GM12873 (cell line): Measurements from ENCODE around the gene PAIP2.

Experiments used
- TF ChIP-seq, protein P1 (sequence below): IDR thresholded peaks from 2 replicates; pipeline ENCODE4 v1.5.1; 2012; ENCODE audit warnings: low read depth, mild to moderate bottlenecking, moderate library complexity, low read length, control low read depth; ENCODE audit not compliant: insufficient read depth; ENCODE audit errors: missing control alignments

Gene PAIP2

GRCh38 chr5:139341187-139341688 is 416 bp upstream of the PAIP2 start:
- TF ChIP-seq, protein P1, sequence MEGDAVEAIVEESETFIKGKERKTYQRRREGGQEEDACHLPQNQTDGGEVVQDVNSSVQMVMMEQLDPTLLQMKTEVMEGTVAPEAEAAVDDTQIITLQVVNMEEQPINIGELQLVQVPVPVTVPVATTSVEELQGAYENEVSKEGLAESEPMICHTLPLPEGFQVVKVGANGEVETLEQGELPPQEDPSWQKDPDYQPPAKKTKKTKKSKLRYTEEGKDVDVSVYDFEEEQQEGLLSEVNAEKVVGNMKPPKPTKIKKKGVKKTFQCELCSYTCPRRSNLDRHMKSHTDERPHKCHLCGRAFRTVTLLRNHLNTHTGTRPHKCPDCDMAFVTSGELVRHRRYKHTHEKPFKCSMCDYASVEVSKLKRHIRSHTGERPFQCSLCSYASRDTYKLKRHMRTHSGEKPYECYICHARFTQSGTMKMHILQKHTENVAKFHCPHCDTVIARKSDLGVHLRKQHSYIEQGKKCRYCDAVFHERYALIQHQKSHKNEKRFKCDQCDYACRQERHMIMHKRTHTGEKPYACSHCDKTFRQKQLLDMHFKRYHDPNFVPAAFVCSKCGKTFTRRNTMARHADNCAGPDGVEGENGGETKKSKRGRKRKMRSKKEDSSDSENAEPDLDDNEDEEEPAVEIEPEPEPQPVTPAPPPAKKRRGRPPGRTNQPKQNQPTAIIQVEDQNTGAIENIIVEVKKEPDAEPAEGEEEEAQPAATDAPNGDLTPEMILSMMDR, result no peak

DNA sequence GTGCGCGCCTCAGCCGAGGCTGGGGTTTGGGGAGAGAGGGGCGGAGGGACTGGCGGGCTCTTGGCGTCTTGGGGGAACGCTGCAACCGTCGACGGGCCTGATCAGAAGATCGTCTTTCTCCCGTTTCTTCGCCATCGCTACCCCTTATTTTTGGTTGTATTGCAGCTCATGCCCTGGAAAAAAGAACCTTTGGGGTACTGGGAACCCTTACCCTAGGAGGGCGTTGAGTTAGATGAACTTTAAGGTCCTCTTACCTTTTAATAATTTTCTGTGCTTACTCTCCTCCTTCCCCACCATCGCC is 719 bp downstream of the PAIP2 start:
- TF ChIP-seq, protein P1, result no peak

DNA sequence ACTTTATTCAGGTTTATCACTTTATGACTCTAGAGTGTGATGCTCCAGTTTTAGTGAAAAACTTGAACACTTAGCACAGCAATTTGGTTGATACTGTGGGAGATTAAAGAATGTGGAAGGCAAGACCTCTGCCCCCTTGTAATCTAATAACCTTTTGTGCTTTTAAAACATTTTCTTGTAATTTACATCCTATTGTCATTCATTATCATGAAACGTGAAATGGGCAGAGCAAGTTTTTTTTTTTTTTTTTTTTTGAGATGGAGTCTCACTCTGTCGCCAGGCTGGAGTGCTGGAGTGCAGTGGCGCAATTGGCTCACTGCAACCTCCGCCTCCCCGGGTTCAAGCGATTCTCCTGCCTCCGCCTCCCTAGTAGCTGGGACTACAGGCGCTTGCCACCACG is 1.8 kb downstream of the PAIP2 start:
- TF ChIP-seq, protein P1, result no peak

DNA sequence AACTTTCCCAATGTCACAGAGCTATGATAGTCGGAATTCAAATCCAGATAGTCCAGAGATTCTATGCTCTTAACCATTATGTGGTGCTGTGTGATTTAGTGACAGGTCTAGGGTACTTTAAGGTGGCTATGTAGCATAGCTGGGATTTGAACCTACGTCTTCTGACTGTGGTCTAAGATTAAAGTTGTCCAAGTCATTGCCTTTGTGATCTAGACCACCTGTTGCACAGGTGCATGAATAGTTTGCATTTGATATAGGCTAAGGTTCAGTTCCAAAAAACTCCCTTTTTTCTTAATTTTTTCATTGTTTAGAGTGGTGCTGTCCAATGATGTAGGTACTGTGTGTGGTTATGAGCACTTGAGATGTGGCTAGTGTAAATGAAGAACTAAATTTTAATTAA is 2.5 kb downstream of the PAIP2 start:
- TF ChIP-seq, protein P1, result no peak

DNA sequence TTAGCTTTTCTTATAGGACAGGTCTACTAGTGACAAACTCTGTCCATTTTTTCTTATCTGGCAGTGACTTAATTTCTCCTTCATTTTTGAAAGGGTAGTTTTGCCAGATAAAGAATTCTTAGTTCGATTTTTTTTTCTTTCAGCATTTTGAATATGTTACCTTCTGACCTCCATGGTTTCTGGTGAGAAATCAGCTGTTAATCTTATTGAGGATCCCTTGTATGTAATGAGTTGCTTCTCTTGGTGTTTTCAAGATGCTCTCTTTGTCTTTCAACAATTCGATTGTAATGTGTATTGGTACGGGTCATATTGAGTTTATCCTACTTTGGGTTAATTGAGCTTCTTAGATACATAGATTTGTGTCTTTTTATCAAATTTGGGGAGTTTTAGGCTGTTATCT is 12.5 kb downstream of the PAIP2 start:
- TF ChIP-seq, protein P1, result no peak

GRCh38 chr5:139358064-139358463 is 16.4 kb downstream of the PAIP2 start:
- TF ChIP-seq, protein P1, result no peak

DNA sequence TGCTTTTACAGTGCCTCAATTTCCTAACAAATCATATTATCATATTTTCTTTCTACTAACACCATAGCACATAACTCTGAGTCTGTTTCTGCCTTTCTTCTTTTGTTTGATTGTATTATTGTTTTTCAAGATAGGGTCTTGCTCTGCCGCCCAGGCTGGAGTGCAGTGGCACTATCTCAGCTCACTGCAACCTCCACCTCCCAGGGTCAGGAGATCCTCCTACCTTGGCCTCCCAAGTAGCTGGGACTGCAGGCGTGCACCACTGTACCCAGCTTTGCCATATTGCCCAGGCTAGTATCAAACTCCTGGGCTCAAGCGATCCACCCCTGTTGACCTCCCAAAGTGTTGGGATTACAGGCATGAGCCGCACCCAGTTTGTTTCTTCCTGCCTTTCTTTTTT is 18.7 kb downstream of the PAIP2 start:
- TF ChIP-seq, protein P1, result no peak
